Measurements from ENCODE around the gene HOXA11.

The HOXA11 gene

GRCh38 chr7:27178366-27178765 lies 6.7 kb downstream of the HOXA11 start:
- Histone ChIP-seq H3K4me3 (ENCODE audit: low read depth, low read length, poor library complexity, severe bottlenecking) (no peak overlapping the region), H3K9ac (ENCODE audit: low read length) (no peak overlapping the region), H3F3A (ENCODE audit: insufficient read depth, low read length) (no peaks in the 10 kb centered on the region), H3K9me2 (ENCODE audit: low read depth, low read length) (no peaks in the 10 kb centered on the region), H3K27ac (ENCODE audit: low read depth, low read length, poor library complexity, severe bottlenecking) (no peak overlapping the region), H3K4me1 (ENCODE audit: insufficient read depth, low read length, severe bottlenecking) (peaks cover 10% of the 10 kb centered on the region), H4K20me1 (ENCODE audit: insufficient read depth, low read length) (no peaks in the 10 kb centered on the region), H3K27me3 (ENCODE audit: insufficient read depth, low read length) (no peaks in the 10 kb centered on the region; the same call in 1 of the 2 replicates), H3K9me3 (ENCODE audit: low read length) (no peaks in the 10 kb centered on the region), H2AFZ (ENCODE audit: low read length) (no peak overlapping the region), H3K79me2 (ENCODE audit: insufficient read depth, low read length) (no peaks in the 10 kb centered on the region), H3K36me3 (ENCODE audit: insufficient read depth, low read length) (no peaks in the 10 kb centered on the region), H3K4me2 (ENCODE audit: low read length) (no peak overlapping the region)
- TF ChIP-seq, protein P1, sequence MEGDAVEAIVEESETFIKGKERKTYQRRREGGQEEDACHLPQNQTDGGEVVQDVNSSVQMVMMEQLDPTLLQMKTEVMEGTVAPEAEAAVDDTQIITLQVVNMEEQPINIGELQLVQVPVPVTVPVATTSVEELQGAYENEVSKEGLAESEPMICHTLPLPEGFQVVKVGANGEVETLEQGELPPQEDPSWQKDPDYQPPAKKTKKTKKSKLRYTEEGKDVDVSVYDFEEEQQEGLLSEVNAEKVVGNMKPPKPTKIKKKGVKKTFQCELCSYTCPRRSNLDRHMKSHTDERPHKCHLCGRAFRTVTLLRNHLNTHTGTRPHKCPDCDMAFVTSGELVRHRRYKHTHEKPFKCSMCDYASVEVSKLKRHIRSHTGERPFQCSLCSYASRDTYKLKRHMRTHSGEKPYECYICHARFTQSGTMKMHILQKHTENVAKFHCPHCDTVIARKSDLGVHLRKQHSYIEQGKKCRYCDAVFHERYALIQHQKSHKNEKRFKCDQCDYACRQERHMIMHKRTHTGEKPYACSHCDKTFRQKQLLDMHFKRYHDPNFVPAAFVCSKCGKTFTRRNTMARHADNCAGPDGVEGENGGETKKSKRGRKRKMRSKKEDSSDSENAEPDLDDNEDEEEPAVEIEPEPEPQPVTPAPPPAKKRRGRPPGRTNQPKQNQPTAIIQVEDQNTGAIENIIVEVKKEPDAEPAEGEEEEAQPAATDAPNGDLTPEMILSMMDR (IDR thresholded peaks at IDR 0.05; ENCODE audit: low read length), result no peak
- no peak for TF ChIP-seq EZH2 (IDR thresholded peaks at IDR 0.05; ENCODE audit: borderline replicate concordance, low read length)

DNA sequence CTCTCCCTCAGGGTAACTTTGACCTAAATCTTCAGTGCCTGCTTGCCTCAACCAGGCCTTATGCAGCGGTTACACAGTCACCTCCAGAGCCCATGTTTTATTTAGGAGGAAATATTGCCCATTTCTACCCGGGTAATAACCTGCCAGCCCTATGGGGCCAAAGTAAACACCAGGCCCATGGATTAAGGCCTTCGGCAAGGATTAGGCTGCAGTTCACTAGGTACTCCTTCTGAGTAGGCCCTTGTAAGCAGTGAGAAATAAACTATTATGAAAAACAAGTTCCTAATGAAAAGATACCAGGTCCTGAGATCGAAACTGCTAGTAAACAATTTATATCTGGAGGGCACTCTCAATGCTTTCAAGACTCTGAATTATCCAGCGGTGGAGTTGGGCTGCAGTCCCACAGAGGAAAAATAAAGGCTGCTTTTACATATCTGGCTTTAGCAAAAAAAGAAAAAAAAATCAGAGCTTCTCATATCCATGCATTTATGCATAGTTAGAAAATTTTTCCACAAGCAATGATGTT lies 7.2 kb downstream of the HOXA11 start:
- no peaks in the 10 kb centered on the region for H4K20me1 ChIP-seq (ENCODE audit: insufficient read depth, low read length)
- no peaks in the 10 kb centered on the region for H3K9me3 ChIP-seq (ENCODE audit: low read length)
- no peak overlapping the region for H2AFZ ChIP-seq (ENCODE audit: low read length)
- no peaks in the 10 kb centered on the region for H3K9me2 ChIP-seq (ENCODE audit: low read depth, low read length)
- H3K79me2 ChIP-seq (ENCODE audit: insufficient read depth, low read length), result no peaks in the 10 kb centered on the region
- H3F3A ChIP-seq (ENCODE audit: insufficient read depth, low read length), result no peaks in the 10 kb centered on the region
- no peak overlapping the region for H3K4me3 ChIP-seq (ENCODE audit: low read depth, low read length, poor library complexity, severe bottlenecking)
- no peak overlapping the region for H3K9ac ChIP-seq (ENCODE audit: low read length)
- H3K4me2 ChIP-seq (ENCODE audit: low read length), result no peak overlapping the region
- H3K4me1 ChIP-seq (ENCODE audit: insufficient read depth, low read length, severe bottlenecking), result peaks cover 12% of the 10 kb centered on the region
- H3K27ac ChIP-seq (ENCODE audit: low read depth, low read length, poor library complexity, severe bottlenecking), result no peak overlapping the region
- H3K27me3 ChIP-seq (ENCODE audit: insufficient read depth, low read length), result peaks cover 2% of the 10 kb centered on the region; the same call in 1 of the 2 replicates
- no peak for TF ChIP-seq EZH2 (IDR thresholded peaks at IDR 0.05; ENCODE audit: borderline replicate concordance, low read length)
- TF ChIP-seq, protein P1 (IDR thresholded peaks at IDR 0.05; ENCODE audit: low read length), result no peak
- no peaks in the 10 kb centered on the region for H3K36me3 ChIP-seq (ENCODE audit: insufficient read depth, low read length)

DNA sequence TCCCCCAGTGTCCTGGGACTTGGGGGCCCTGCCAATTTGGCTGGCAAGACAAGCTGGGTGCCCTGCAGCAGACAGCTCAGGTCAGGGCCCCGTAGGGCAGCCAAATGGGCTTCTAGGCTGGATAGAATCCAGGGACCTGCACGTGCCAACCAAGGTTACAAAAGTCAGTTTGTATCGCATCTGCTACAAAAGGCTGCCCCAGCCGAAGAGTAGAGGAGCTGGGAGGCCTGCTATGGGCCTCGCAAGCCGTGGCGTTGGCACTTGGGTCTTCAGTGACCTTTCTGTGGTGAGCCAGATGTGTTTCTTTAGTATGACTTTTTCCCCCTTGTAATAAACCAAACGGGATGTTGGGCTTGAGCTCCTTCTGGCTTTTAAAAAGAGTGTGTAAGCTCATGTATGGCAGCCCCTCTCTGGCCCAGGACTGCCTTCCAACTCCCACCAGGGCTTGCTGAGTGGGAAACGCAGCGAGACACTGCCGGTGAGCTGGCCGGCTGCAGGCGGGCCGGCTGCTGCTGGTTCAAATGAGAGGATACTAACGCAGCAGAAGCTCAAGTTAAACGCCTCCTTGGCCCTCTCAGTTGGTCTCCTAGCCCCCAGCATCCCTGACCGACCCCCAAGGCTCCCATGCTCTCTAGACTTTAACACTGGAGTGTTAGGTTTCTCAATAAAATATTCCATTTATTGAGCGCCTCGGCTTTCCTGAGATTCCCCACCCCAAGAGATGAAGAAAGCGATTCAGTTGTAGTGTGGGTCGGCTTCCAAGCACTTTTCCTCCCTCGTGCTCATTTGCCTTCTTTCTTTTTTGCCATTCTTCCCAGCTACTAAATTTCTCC lies 7.9 kb downstream of the HOXA11 start:
- peaks cover 9% of the 10 kb centered on the region; the same call in 1 of the 2 replicates for H3K27me3 ChIP-seq (ENCODE audit: insufficient read depth, low read length)
- no peak overlapping the region for H3K4me2 ChIP-seq (ENCODE audit: low read length)
- H3K4me1 ChIP-seq (ENCODE audit: insufficient read depth, low read length, severe bottlenecking), result peaks cover 16% of the 10 kb centered on the region
- TF ChIP-seq EZH2 (IDR thresholded peaks at IDR 0.05; ENCODE audit: borderline replicate concordance, low read length), result no peak
- H3K9me2 ChIP-seq (ENCODE audit: low read depth, low read length), result no peaks in the 10 kb centered on the region
- H3K79me2 ChIP-seq (ENCODE audit: insufficient read depth, low read length), result no peaks in the 10 kb centered on the region
- H3K4me3 ChIP-seq (ENCODE audit: low read depth, low read length, poor library complexity, severe bottlenecking), result no peak overlapping the region
- no peak overlapping the region for H3K9ac ChIP-seq (ENCODE audit: low read length)
- no peaks in the 10 kb centered on the region for H3F3A ChIP-seq (ENCODE audit: insufficient read depth, low read length)
- H4K20me1 ChIP-seq (ENCODE audit: insufficient read depth, low read length), result no peaks in the 10 kb centered on the region
- no peak overlapping the region for H2AFZ ChIP-seq (ENCODE audit: low read length)
- no peak overlapping the region for H3K27ac ChIP-seq (ENCODE audit: low read depth, low read length, poor library complexity, severe bottlenecking)
- H3K36me3 ChIP-seq (ENCODE audit: insufficient read depth, low read length), result no peaks in the 10 kb centered on the region
- no peaks in the 10 kb centered on the region for H3K9me3 ChIP-seq (ENCODE audit: low read length)

All from OCI-LY1 (cell line).